OCI-LY3 (cell line): ENCODE results near the gene USF1.

Experiments used
- CTCF ChIP-seq: fragments of 200-600, 300-600 bp; sonication (generic); IDR thresholded peaks from 2 replicates; pipeline ENCODE4 v1.5.1; 2014; ENCODE audit warnings: antibody characterized with exemption, low read length, low read depth
- EZH2phosphoT487 ChIP-seq: fragments of 200-600 bp; shearing (Covaris generic); IDR thresholded peaks from 2 replicates; pipeline ENCODE4 v1.6.1; 2018; ENCODE audit warnings: antibody characterized with exemption, mixed run types, low read depth

GRCh38 chr1:161001525-161001924, 44.3 kb downstream of the USF1 start:
- TF ChIP-seq CTCF (no peak), EZH2phosphoT487 (no peak)
